H1 (cell line): ENCODE results near the gene HOXB7. TPM values are rescaled to one million over a fixed set of nuclear protein-coding genes. Genes with fewer than 3 reads are reported as not detected.

ENCODE experiments used
- CTCF ChIA-PET: fragments of 300-600 bp; sonication (Branson Sonifier 250); formaldehyde crosslinking; loops from one replicate; lab custom pipeline; 2021; ENCODE audit not compliant: partially characterized antibody; lab: Charles Lee
- POLR2A ChIA-PET: fragments of 300-600 bp; sonication (Branson Sonifier 250); formaldehyde crosslinking; loops from one replicate; lab custom pipeline; 2021; ENCODE audit warnings: inconsistent platforms; ENCODE audit not compliant: partially characterized antibody; lab: Charles Lee
- DNase-seq, 2 experiments: peaks; one replicate each; pipeline versions ENCODE4 v3.0.0 to v3.0.0-alpha.2; 2010 to 2022; ENCODE audit warnings: low spot score in 2 of 2, low read depth in 1 of 2, mixed read lengths in 1 of 2
- FAIRE-seq: peaks from 2 replicates; lab custom pipeline; 2011; peaks lifted over from hg19 to GRCh38; lab: Jason Lieb, UNC
- H2AFZ ChIP-seq: 2 replicates; pipeline ENCODE4 v1.8.1; 2012; ENCODE audit warnings: low read length, inconsistent platforms
- H2AK5ac ChIP-seq: 2 replicates; pipeline ENCODE4 v1.6.1; 2013; ENCODE audit warnings: low read depth, low read length
- H2BK120ac ChIP-seq: replicated peaks from 2 replicates; pipeline ENCODE3; 2013; ENCODE audit warnings: low read depth, low read length, inconsistent platforms
- H2BK12ac ChIP-seq: 2 replicates; pipeline ENCODE4 v1.6.1; 2013; ENCODE audit warnings: low read depth, low read length
- H2BK15ac ChIP-seq: 2 replicates; pipeline ENCODE4 v1.6.1; 2013; ENCODE audit warnings: low read length
- H2BK20ac ChIP-seq: 2 replicates; pipeline ENCODE4 v1.6.1; 2013; ENCODE audit warnings: low read length
- H2BK5ac ChIP-seq: 2 replicates; pipeline ENCODE4 v1.6.1; 2013; ENCODE audit warnings: low read depth, low read length
- H3K14ac ChIP-seq: 2 replicates; pipeline ENCODE4 v1.6.1; 2013; ENCODE audit warnings: inconsistent platforms; ENCODE audit not compliant: insufficient read length
- H3K18ac ChIP-seq: 2 replicates; pipeline ENCODE4 v1.6.1; 2013; ENCODE audit warnings: low read length; ENCODE audit errors: extremely low read depth
- H3K23ac ChIP-seq: 2 replicates; pipeline ENCODE4 v1.6.1; 2013; ENCODE audit warnings: inconsistent platforms; ENCODE audit not compliant: insufficient read length
- H3K23me2 ChIP-seq: 2 replicates; pipeline ENCODE4 v1.6.1; 2013; ENCODE audit warnings: low read depth, low read length
- H3K27ac ChIP-seq: 2 replicates; pipeline ENCODE4 v1.6.1; 2011; ENCODE audit warnings: low read depth, low read length, inconsistent platforms
- H3K27me3 ChIP-seq, 4 experiments: replicated peaks in 1 of 4; 1 replicate in 1 of 4; 2 replicates in 3 of 4; pipeline versions ENCODE4 v1.6.1 to v1.8.1; 2011 to 2013; ENCODE audit warnings: low read length in 3 of 4, mild to moderate bottlenecking in 3 of 4, inconsistent platforms in 2 of 4, mixed read lengths in 2 of 4, moderate library complexity in 1 of 4; ENCODE audit not compliant: control insufficient read depth in 3 of 4, insufficient read depth in 3 of 4; ENCODE audit errors: extremely low read depth in 1 of 4
- H3K36me3 ChIP-seq, 4 experiments: 2 replicates each; pipeline versions ENCODE4 v1.6.1 to v1.8.1; 2011 to 2013; ENCODE audit warnings: mild to moderate bottlenecking in 4 of 4, low read length in 3 of 4, moderate library complexity in 2 of 4, control low read depth in 1 of 4, inconsistent platforms in 1 of 4; ENCODE audit not compliant: insufficient read depth in 4 of 4, control insufficient read depth in 2 of 4
- H3K4ac ChIP-seq: replicated peaks from 2 replicates; pipeline ENCODE3; 2013; ENCODE audit warnings: low read length, low read depth, mixed read lengths, inconsistent platforms; ENCODE audit not compliant: insufficient read length
- H3K4me1 ChIP-seq, 4 experiments: replicated peaks in 1 of 4; 1 replicate in 1 of 4; 2 replicates in 3 of 4; pipeline versions ENCODE4 v1.6.1 to v1.8.1; 2011 to 2013; ENCODE audit warnings: low read length in 3 of 4, inconsistent platforms in 2 of 4, mixed read lengths in 1 of 4; ENCODE audit not compliant: insufficient read depth in 4 of 4, control insufficient read depth in 3 of 4
- H3K4me2 ChIP-seq, 2 experiments: 2 replicates each; pipeline versions ENCODE4 v1.6.1 to v1.8.1; 2011 to 2013; ENCODE audit warnings: low read depth in 2 of 2, low read length in 2 of 2, control low read depth in 1 of 2, inconsistent platforms in 1 of 2, mild to moderate bottlenecking in 1 of 2; ENCODE audit not compliant: insufficient read depth in 1 of 2
- H3K4me3 ChIP-seq, 4 experiments: fragments of 200-600, 300-600 bp in 1 of 4; sonication (generic), shearing (Covaris generic), sonication (Bioruptor Twin) in 1 of 4; 2 replicates each; pipeline versions ENCODE4 v1.5.1 to v1.8.1; 2011 to 2016; ENCODE audit warnings: low read length in 4 of 4, low read depth in 3 of 4, control low read depth in 2 of 4, inconsistent platforms in 2 of 4, mild to moderate bottlenecking in 2 of 4, mixed read lengths in 1 of 4, moderate library complexity in 1 of 4; ENCODE audit not compliant: insufficient read depth in 2 of 4; ENCODE audit errors: extremely low read depth in 1 of 4
- H3K56ac ChIP-seq: replicated peaks from 2 replicates; pipeline ENCODE3; 2013; ENCODE audit warnings: low read depth, mild to moderate bottlenecking, mixed read lengths, low read length, inconsistent platforms; ENCODE audit not compliant: insufficient read length
- H3K79me1 ChIP-seq: 2 replicates; pipeline ENCODE4 v1.6.1; 2013; ENCODE audit warnings: low read depth, low read length, control low read depth
- H3K79me2 ChIP-seq, 2 experiments: 2 replicates each; pipeline versions ENCODE4 v1.6.1 to v1.8.1; 2012 to 2013; ENCODE audit warnings: low read length in 2 of 2, mild to moderate bottlenecking in 2 of 2, inconsistent platforms in 1 of 2; ENCODE audit not compliant: insufficient read depth in 2 of 2, control insufficient read depth in 1 of 2
- H3K9ac ChIP-seq, 4 experiments: replicated peaks in 1 of 4; 1 replicate in 1 of 4; 2 replicates in 3 of 4; pipeline versions ENCODE4 v1.6.1 to v1.8.1; 2011 to 2013; ENCODE audit warnings: low read depth in 3 of 4, low read length in 3 of 4, control low read depth in 2 of 4, mild to moderate bottlenecking in 2 of 4, moderate library complexity in 2 of 4, inconsistent platforms in 1 of 4; ENCODE audit errors: extremely low read depth in 1 of 4
- H3K9me3 ChIP-seq, 2 experiments: 2 replicates each; pipeline versions ENCODE4 v1.6.1 to v1.8.1; 2012 to 2013; ENCODE audit warnings: mild to moderate bottlenecking in 2 of 2, moderate library complexity in 2 of 2, control low read depth in 1 of 2, inconsistent platforms in 1 of 2, low read depth in 1 of 2, low read length in 1 of 2, mixed read lengths in 1 of 2; ENCODE audit not compliant: insufficient read depth in 2 of 2
- H4K20me1 ChIP-seq, 2 experiments: replicated peaks in 1 of 2; 2 replicates each; pipeline versions ENCODE3 to v1.8.1; 2011 to 2013; ENCODE audit warnings: inconsistent platforms in 2 of 2, low read length in 2 of 2, mild to moderate bottlenecking in 1 of 2; ENCODE audit not compliant: insufficient read depth in 2 of 2, control insufficient read depth in 1 of 2
- H4K5ac ChIP-seq: 2 replicates; pipeline ENCODE4 v1.6.1; 2013; ENCODE audit warnings: low read length, low read depth, mixed read lengths, inconsistent platforms; ENCODE audit not compliant: insufficient read length
- H4K8ac ChIP-seq: 2 replicates; pipeline ENCODE4 v1.8.0; 2013; ENCODE audit warnings: mild to moderate bottlenecking, moderate library complexity, low read length, inconsistent platforms; ENCODE audit not compliant: insufficient read depth; ENCODE audit errors: extremely low read depth
- H4K91ac ChIP-seq: replicated peaks from 2 replicates; pipeline ENCODE3; 2013; ENCODE audit warnings: low read length, mixed read lengths, inconsistent platforms; ENCODE audit not compliant: insufficient read length
- CBX8 ChIP-seq: fragments of 300-800, 300-1000 bp; sonication (generic); IDR thresholded peaks from 2 replicates; pipeline ENCODE4 v1.7.1; 2016; ENCODE audit warnings: low read depth, low read length, borderline replicate concordance
- CEBPB ChIP-seq: IDR thresholded peaks from 2 replicates; pipeline ENCODE4 v1.6.1; 2012; ENCODE audit warnings: low read depth, low read length
- CTBP2 ChIP-seq: IDR thresholded peaks from 2 replicates; pipeline ENCODE4 v1.7.0; 2011; ENCODE audit warnings: borderline replicate concordance, mild to moderate bottlenecking, moderate library complexity, mixed read lengths, low read length; ENCODE audit not compliant: insufficient read depth, insufficient read length
- EZH2 ChIP-seq: fragments of 200-600 bp; sonication (generic); IDR thresholded peaks from 2 replicates; pipeline ENCODE4 v1.7.1; 2012; ENCODE audit warnings: low read depth, mild to moderate bottlenecking, moderate library complexity, low read length, inconsistent platforms; ENCODE audit not compliant: severe bottlenecking
- GABPA ChIP-seq: IDR thresholded peaks from 2 replicates; pipeline ENCODE4 v1.6.1; 2011; ENCODE audit warnings: mild to moderate bottlenecking, low read length, moderate library complexity, borderline replicate concordance; ENCODE audit not compliant: insufficient read depth
- POLR2AphosphoS5 ChIP-seq: IDR thresholded peaks from 2 replicates; pipeline ENCODE4 v1.6.1; 2011; ENCODE audit warnings: low read depth, low read length
- SIX5 ChIP-seq: IDR thresholded peaks from 2 replicates; pipeline ENCODE4 v1.6.1; 2011; ENCODE audit warnings: mild to moderate bottlenecking, low read depth, low read length
- SUZ12 ChIP-seq: fragments of 200-600 bp; sonication (generic); IDR thresholded peaks from 2 replicates; pipeline ENCODE4 v1.6.1; 2012; ENCODE audit warnings: mild to moderate bottlenecking, inconsistent platforms, low read length, moderate library complexity, mixed read lengths
- WGBS, 2 experiments: shearing (Covaris generic) in 1 of 2; methylation state at CpG; one replicate each; pipeline versions ENCODE4 v1.1.6 to v1.1.7; 2013 to 2015; ENCODE audit warnings: low lambda C conversion rate in 2 of 2, mixed read lengths in 2 of 2, inconsistent platforms in 1 of 2, low coverage in 1 of 2, missing lambda C conversion rate in 1 of 2; ENCODE audit not compliant: insufficient replicate concordance in 2 of 2, insufficient coverage in 1 of 2, insufficient read length in 1 of 2; ENCODE audit errors: extremely low coverage in 1 of 2, missing lambda C conversion rate in 1 of 2; 5-methylcytosine and 5-hydroxymethylcytosine counted together
- polyA plus RNA-seq, 7 experiments: library from polyadenylated mRNA; depleted of rRNA in 3 of 7; stranded (reverse) in 5 of 7; unstranded in 2 of 7; fragments of >200 nt in 5 of 7; fragments of 200-250 nt in 2 of 7; gene quantifications; 1 replicate in 5 of 7; 2 replicates in 1 of 7; 4 replicates in 1 of 7; pipeline versions ENCODE4 v1.2.1 to v1.2.3, GENCODE V29; 2011 to 2013; ENCODE audit warnings: missing spikeins in 2 of 7, mixed read lengths in 2 of 7
- total RNA-seq: library from RNA; stranded (reverse); fragmentation: NEBNext Ultra II Directional; extraction: Animal tissue kit (Norgen Biotek cat#: 25700); gene quantifications from 2 replicates; pipeline ENCODE4 v1.2.1, GENCODE V29; 2021
- TF ChIP-seq, protein P1 (sequence below): IDR thresholded peaks from 2 replicates; pipeline ENCODE4 v1.6.1; 2011; ENCODE audit warnings: low read length, improper control_type of control experiment

The HOXB7 gene
- total and polyA plus RNA-seq, 2 of the 8 experiments (the other 6 are each of a cell fraction or from before 2014, with no cell fraction given): not detected

DNA sequence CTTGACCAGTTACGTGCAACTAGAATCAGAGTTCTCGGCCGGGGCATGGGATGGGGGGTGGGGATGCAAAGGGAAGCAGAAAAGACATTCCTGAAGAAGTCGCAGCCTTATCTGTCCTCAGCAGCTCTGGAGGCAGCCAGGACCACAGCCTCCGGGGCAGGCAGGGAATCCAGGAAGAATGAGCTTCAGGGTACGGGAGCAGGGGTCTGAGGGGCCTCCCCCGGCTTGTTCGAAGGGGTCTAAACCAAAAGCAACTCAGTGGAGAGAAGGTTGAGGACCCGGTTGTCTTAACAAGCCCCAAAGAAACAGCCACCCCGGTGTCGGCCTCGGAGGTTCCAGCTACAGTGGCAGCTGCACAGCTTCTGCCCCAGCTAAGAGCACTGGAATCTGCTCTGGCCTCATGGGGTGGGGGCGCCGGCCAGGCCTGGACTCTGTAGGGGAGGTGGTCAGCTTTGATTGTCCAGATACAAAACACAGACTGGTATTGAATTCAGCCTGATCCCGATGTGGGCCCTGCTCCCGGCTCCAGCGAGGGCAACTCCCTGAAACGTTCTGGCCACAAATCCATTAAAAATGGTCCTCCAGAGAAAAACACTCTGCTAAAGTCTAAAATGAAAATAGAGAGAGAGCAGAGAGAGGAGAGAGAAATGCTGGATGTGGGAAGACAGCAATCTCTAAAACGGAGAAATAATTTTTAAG lies 40.3 kb downstream of the HOXB7 start:
- FAIRE-seq: no peak
- 12% methylated on average over 19 of the region's 19 CpGs; no CpG with 5 or more reads in 1 of the 2 experiments for WGBS, 2 experiments
- ChIA-PET CTCF (interaction anchor here (0.6 to 4.8 kb wide), 14 partner anchors 8 to 113 kb away, joined by 3 to 32 read pairs (median 4); partner anchors contain the start of gene HOXB5), POLR2A (interaction anchor here (1.8 kb wide), 1 partner anchor 14 kb away, joined by 8 read pairs; no protein-coding TSS in a partner anchor)
- H3K4me2 ChIP-seq: no peak overlapping the region
- H3K56ac ChIP-seq: no peak overlapping the region
- no peak overlapping the region for H3K18ac ChIP-seq
- H3K14ac ChIP-seq: no peak overlapping the region
- H3K9me3 ChIP-seq: no peaks in the 10 kb centered on the region
- H2BK120ac ChIP-seq: no peak overlapping the region
- H2AFZ ChIP-seq: no peak overlapping the region
- no peak overlapping the region for H4K91ac ChIP-seq
- H3K4me1 ChIP-seq: peaks cover 0 to 5% (median under 1%) of the 10 kb centered on the region in 4 experiments; a peak in 4 of 7 replicates
- H3K23me2 ChIP-seq: no peaks in the 10 kb centered on the region
- no peaks in the 10 kb centered on the region; a peak in 1 of 8 replicates for H3K36me3 ChIP-seq
- H2BK20ac ChIP-seq: no peak overlapping the region
- DNase-seq: no peak
- H3K79me2 ChIP-seq: no peaks in the 10 kb centered on the region
- H4K8ac ChIP-seq: no peak overlapping the region
- no peak overlapping the region for H3K9ac ChIP-seq
- H3K4ac ChIP-seq: no peak overlapping the region
- no peak for TF ChIP-seq CEBPB
- no peak for TF ChIP-seq GABPA
- TF ChIP-seq, protein P1, sequence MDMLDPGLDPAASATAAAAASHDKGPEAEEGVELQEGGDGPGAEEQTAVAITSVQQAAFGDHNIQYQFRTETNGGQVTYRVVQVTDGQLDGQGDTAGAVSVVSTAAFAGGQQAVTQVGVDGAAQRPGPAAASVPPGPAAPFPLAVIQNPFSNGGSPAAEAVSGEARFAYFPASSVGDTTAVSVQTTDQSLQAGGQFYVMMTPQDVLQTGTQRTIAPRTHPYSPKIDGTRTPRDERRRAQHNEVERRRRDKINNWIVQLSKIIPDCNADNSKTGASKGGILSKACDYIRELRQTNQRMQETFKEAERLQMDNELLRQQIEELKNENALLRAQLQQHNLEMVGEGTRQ: no peak
- TF ChIP-seq CTBP2: peak; percentile 61
- no peak for TF ChIP-seq SIX5
- TF ChIP-seq SUZ12: peak; percentile 91
- peak; percentile 60; the same call in 1 of the 2 replicates for TF ChIP-seq CBX8
- TF ChIP-seq EZH2: peak; percentile 93
- no peak for TF ChIP-seq POLR2AphosphoS5
- H3K27ac ChIP-seq: no peak overlapping the region
- H3K27me3 ChIP-seq: peaks cover 99 to 100% (median 100%) of the 10 kb centered on the region in 4 experiments
- H4K5ac ChIP-seq: no peak overlapping the region
- no peaks in the 10 kb centered on the region for H3K79me1 ChIP-seq
- H3K23ac ChIP-seq: no peak overlapping the region
- H3K4me3 ChIP-seq: no peak overlapping the region
- H4K20me1 ChIP-seq: peaks cover 9 to 47% of the 10 kb centered on the region in 2 experiments
- no peak overlapping the region for H2BK12ac ChIP-seq
- no peak overlapping the region for H2BK15ac ChIP-seq
- no peak overlapping the region for H2AK5ac ChIP-seq
- H2BK5ac ChIP-seq: no peak overlapping the region
